HG03139 (cell line): ENCODE results near the gene FRMPD1.
A peak's percentile ranks its signal among the peaks of the same experiment; 100 is the strongest.

ENCODE experiments used
- ATAC-seq: cut with Tn5 transposase; IDR thresholded peaks from one replicate; pipeline ENCODE4 v1.9.1; 2021; ENCODE audit not compliant: unreplicated experiment

The FRMPD1 gene

DNA sequence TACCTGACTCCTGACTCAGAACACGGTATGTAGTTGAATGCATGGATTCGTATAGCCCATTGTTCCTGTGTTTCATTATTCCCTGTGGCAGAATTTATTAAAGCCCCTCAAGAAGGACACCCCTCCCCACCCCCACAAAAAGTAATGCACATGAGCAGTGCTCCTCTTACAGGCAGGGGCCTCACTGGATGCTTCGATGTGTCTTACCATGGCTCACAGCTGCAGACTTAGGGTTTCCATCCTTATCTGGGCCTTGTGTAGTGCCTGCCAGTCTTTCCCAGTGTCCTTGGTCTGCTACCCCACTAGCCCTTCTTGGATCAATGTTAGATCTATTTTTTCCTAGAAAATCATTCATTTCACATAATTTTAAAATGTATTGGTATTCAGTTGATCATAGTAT is 119.2 kb downstream of the FRMPD1 start:
- ATAC-seq: no peak

GRCh38 chr9:37775216-37775919 is 124.6 kb downstream of the FRMPD1 start:
- no peak for ATAC-seq

- no peak for ATAC-seq
These were observed 125.6 kb downstream of the FRMPD1 start for GRCh38 chr9:37776328-37776727.

GRCh38 chr9:37778534-37778933 is 127.8 kb downstream of the FRMPD1 start:
- ATAC-seq: no peak

DNA sequence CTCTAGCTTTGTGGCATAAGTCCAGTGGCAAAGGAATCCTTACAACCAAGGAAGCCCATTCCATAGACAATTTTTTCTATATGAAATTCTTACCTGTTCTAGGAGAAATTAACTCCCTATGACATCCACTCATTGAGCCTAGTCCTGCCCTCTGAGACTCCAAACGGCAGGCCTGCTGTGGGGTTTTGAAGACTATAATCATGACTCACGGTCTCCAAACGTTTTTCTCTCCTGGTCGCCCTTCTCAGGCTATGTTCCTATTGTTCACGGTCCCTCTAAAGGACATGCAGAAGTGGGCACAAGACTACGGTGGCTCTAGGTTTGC is 133.5 kb downstream of the FRMPD1 start:
- ATAC-seq: no peak

- peak; percentile 84 for ATAC-seq
These were observed 134.1 kb downstream of the FRMPD1 start, which contains the start of gene EXOSC3 for GRCh38 chr9:37784616-37785483. Gene EXOSC3 (minus strand): TSS chr9:37785064. CDS start chr9:37785044, 20 bp downstream.

DNA sequence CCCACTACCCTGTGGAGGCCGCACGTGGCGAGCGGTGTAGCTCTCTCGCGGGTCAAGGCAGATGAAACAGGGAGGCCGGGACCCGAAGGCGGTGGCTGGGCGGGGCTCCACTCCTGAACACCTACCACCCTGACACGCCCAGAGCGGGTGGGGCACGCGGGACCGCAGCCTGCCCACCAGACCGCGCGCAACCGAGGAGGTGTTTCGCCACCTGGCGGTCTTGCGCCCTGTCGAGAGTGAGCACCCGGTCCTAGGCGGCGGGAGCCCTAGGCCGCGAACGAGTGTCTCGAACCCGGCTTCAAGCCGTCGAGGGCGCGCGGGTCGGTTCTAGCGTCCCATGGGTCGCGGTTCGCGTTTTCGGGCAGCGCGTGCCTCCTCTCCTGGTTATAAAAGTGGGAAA is 136.3 kb downstream of the FRMPD1 start:
- no peak for ATAC-seq

GRCh38 chr9:37788332-37788731 is 137.6 kb downstream of the FRMPD1 start:
- no peak for ATAC-seq

DNA sequence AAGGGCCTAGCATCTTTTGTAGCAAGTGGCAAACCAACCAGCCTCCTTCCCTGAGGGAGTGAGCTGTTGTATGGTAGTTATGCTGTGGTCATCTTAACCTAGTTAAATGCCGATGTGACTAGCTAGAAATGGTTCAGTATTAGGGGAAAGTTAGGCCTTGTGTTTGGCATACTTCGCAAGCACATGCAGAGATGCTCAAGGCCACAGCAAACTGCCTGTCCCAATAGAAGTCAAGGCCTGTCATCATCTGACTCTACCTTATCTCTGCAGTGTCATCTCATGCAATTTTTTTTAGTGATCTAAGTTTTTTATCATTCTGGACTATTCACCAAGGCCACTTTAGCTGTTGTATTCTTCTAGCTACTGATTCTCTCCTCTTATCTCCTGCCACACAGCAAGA is 139.3 kb downstream of the FRMPD1 start:
- no peak for ATAC-seq

- ATAC-seq: no peak
These were observed 141.4 kb downstream of the FRMPD1 start for GRCh38 chr9:37792122-37792521.

DNA sequence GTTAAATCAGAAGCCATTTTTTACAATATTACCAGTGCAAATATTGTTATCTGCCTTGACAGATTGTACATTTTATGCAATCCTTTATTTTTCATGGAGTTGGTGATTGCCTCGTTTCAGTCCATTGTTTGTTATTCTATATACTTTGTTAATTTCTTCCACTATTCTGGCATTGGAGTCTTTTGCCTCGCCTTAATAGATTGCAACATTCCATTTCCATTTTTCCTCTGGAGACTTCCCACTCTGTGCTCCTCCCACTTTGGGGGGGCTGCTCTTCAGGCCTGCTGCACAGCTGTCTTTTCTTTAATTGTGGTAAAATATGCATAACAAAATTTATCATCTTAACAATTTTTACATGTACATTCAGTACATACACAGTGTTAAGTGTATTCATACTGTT is 145.5 kb downstream of the FRMPD1 start:
- no peak for ATAC-seq
